K562 (cell line): Measurements from ENCODE around the gene PIGL. TPM values are rescaled to one million over a fixed set of nuclear protein-coding genes. Genes with fewer than 3 reads are reported as not detected.

Source experiments
- ARNT ChIP-seq, 2 experiments: fragments of 450-650 bp; IDR thresholded peaks; 2 replicates each; pipeline ENCODE4 v1.6.1; 2016; ENCODE audit warnings: mild to moderate bottlenecking in 1 of 2
- ATF3 ChIP-seq, 2 experiments: fragments of 450-650 bp in 1 of 2; sonication (generic) in 1 of 2; formaldehyde crosslinking in 1 of 2; IDR thresholded peaks in 1 of 2; conservative IDR thresholded peaks in 1 of 2; 2 replicates each; pipeline versions ENCODE4 v1.6.1 to v1.8.1; 2016 to 2023; ENCODE audit warnings: mild to moderate bottlenecking in 2 of 2, moderate library complexity in 2 of 2, inconsistent platforms in 1 of 2, missing genetic modification reagents in 1 of 2
- BDP1 ChIP-seq: IDR thresholded peaks from 3 replicates; pipeline ENCODE4 v1.6.1; 2011; ENCODE audit not compliant: insufficient read length, insufficient read depth
- ELF4 ChIP-seq: fragments of 450-650 bp; formaldehyde crosslinking; IDR thresholded peaks from 2 replicates; pipeline ENCODE4 v1.4.0; 2022; ENCODE audit warnings: missing genetic modification characterization
- HMGN3 ChIP-seq: IDR thresholded peaks from 2 replicates; pipeline ENCODE4 v1.6.1; 2011; ENCODE audit warnings: borderline replicate concordance, low read depth, mild to moderate bottlenecking, mixed read lengths, low read length; ENCODE audit not compliant: insufficient read length; ENCODE audit errors: extremely low read depth
- KDM1A ChIP-seq, 2 experiments: fragments of 450-650 bp; IDR thresholded peaks; 2 replicates each; pipeline ENCODE4 v1.6.1; 2016; ENCODE audit warnings: mild to moderate bottlenecking in 2 of 2
- MED1 ChIP-seq: sonication (generic); formaldehyde crosslinking; IDR thresholded peaks from 2 replicates; pipeline ENCODE4 v1.8.1; 2023; ENCODE audit warnings: missing genetic modification reagents, borderline replicate concordance
- MEIS2 ChIP-seq: fragments of 450-650 bp; IDR thresholded peaks from 2 replicates; pipeline ENCODE4 v1.6.1; 2014; ENCODE audit warnings: mild to moderate bottlenecking; ENCODE audit not compliant: partially characterized antibody
- MTA1 ChIP-seq: fragments of 450-650 bp; IDR thresholded peaks from 2 replicates; pipeline ENCODE4 v1.6.1; 2017; ENCODE audit warnings: borderline replicate concordance
- MTA3 ChIP-seq: fragments of 450-650 bp; formaldehyde crosslinking; IDR thresholded peaks from 2 replicates; pipeline ENCODE4 v1.6.1; 2017; ENCODE audit warnings: mild to moderate bottlenecking, borderline replicate concordance
- MYC ChIP-seq, 2 experiments: fragments of 250-450 bp in 1 of 2; sonication (Bioruptor Pico) in 1 of 2; IDR thresholded peaks; 2 replicates each; pipeline versions ENCODE4 v1.5.1 to v1.6.1; 2012 to 2021; ENCODE audit warnings: low read depth in 2 of 2, borderline replicate concordance in 1 of 2, improper control_type of control experiment in 1 of 2, low read length in 1 of 2, mild to moderate bottlenecking in 1 of 2, moderate library complexity in 1 of 2
- NBN ChIP-seq: fragments of 450-650 bp; IDR thresholded peaks from 2 replicates; pipeline ENCODE4 v1.6.1; 2016; ENCODE audit warnings: low read depth, mild to moderate bottlenecking
- NFE2 ChIP-seq: IDR thresholded peaks from 2 replicates; pipeline ENCODE4 v1.6.1; 2014; ENCODE audit warnings: antibody characterized with exemption, low read depth
- POLR2A ChIP-seq: fragments of 450-650 bp; conservative IDR thresholded peaks from 2 replicates; pipeline ENCODE4 v1.6.1; 2016
- POLR2B ChIP-seq: fragments of 450-650 bp; IDR thresholded peaks from 2 replicates; pipeline ENCODE4 v1.6.1; 2018; ENCODE audit warnings: low read depth; ENCODE audit not compliant: partially characterized antibody
- RNF2 ChIP-seq: sonication (generic); IDR thresholded peaks from 2 replicates; pipeline ENCODE4 v1.6.1; 2016
- STAT5A ChIP-seq: IDR thresholded peaks from 2 replicates; pipeline ENCODE4 v1.6.1; 2012; ENCODE audit warnings: low read length, inconsistent platforms, borderline replicate concordance
- TAL1 ChIP-seq: fragments of 450-650 bp; IDR thresholded peaks from 2 replicates; pipeline ENCODE4 v1.6.1; 2016; ENCODE audit warnings: mild to moderate bottlenecking
- TCF3 ChIP-seq: sonication (generic); formaldehyde crosslinking; IDR thresholded peaks from 2 replicates; pipeline ENCODE4 v1.4.0; 2020; ENCODE audit warnings: mild to moderate bottlenecking, missing genetic modification reagents
- TCF7 ChIP-seq: sonication (generic); IDR thresholded peaks from 2 replicates; pipeline ENCODE4 v1.6.1; 2016; ENCODE audit warnings: antibody characterized with exemption, borderline replicate concordance
- TRIM24 ChIP-seq, 2 experiments: fragments of 450-650 bp; IDR thresholded peaks; 2 replicates each; pipeline ENCODE4 v1.6.1; 2016
- ZFX ChIP-seq: sonication (generic); formaldehyde crosslinking; IDR thresholded peaks from 2 replicates; pipeline ENCODE4 v1.8.0; 2022; ENCODE audit warnings: mild to moderate bottlenecking, missing genetic modification reagents, moderate library complexity
- ZNF347 ChIP-seq: fragments of 450-650 bp; formaldehyde crosslinking; IDR thresholded peaks from 2 replicates; pipeline ENCODE4 v1.4.0; 2020; ENCODE audit warnings: low read depth, mild to moderate bottlenecking, moderate library complexity
- ZNF561 ChIP-seq: fragments of 450-650 bp; formaldehyde crosslinking; conservative IDR thresholded peaks from 2 replicates; pipeline ENCODE4 v1.4.0; 2020; ENCODE audit warnings: mild to moderate bottlenecking, moderate library complexity
- ZNF766 ChIP-seq: fragments of 200-800 bp; sonication (Bioruptor generic); conservative IDR thresholded peaks from 2 replicates; pipeline ENCODE4 v1.6.1; 2016; ENCODE audit warnings: missing genetic modification characterization, missing compliant biosample characterization
- ZNF79 ChIP-seq: fragments of 250-450 bp; sonication (Bioruptor Pico); IDR thresholded peaks from 2 replicates; pipeline ENCODE4 v1.4.0; 2020; ENCODE audit warnings: low read depth, mild to moderate bottlenecking, moderate library complexity
- polyA plus RNA-seq, 8 experiments: library from polyadenylated mRNA; depleted of rRNA in 4 of 8; stranded (reverse) in 5 of 8; unstranded in 3 of 8; fragments of >200 nt; fragmentation: Nextera tagmentation in 2 of 8; fragmentation: Illumina TruSeq in 1 of 8; extraction: Ambion mirVana in 2 of 8; extraction: Trizol in 1 of 8; gene quantifications; 2 replicates each; pipeline versions ENCODE4 v1.2.1 to v1.2.3, GENCODE V29; 2011 to 2014; ENCODE audit warnings: inconsistent platforms in 1 of 8, missing spikeins in 1 of 8
- total RNA-seq, 7 experiments: library from RNA; depleted of rRNA in 6 of 7; stranded (reverse); fragments of >200 nt in 6 of 7; fragmentation: Illumina TruSeq in 2 of 7; extraction: Trizol in 2 of 7; gene quantifications; 2 replicates each; pipeline versions ENCODE4 v1.2.1 to v1.2.3, GENCODE V29; 2011 to 2021; ENCODE audit warnings: low replicate concordance in 1 of 7
- TF ChIP-seq, protein P1 (sequence below): conservative IDR thresholded peaks from 2 replicates; pipeline ENCODE4 v1.6.1; 2011; ENCODE audit warnings: low read depth, mild to moderate bottlenecking, low read length; ENCODE audit not compliant: control insufficient read depth

Gene PIGL
- total and polyA plus RNA-seq, 9 of the 15 experiments (the other 6 are each of a cell fraction or from before 2014, with no cell fraction given): 19.9 to 55.3 (median 29.6) TPM

DNA sequence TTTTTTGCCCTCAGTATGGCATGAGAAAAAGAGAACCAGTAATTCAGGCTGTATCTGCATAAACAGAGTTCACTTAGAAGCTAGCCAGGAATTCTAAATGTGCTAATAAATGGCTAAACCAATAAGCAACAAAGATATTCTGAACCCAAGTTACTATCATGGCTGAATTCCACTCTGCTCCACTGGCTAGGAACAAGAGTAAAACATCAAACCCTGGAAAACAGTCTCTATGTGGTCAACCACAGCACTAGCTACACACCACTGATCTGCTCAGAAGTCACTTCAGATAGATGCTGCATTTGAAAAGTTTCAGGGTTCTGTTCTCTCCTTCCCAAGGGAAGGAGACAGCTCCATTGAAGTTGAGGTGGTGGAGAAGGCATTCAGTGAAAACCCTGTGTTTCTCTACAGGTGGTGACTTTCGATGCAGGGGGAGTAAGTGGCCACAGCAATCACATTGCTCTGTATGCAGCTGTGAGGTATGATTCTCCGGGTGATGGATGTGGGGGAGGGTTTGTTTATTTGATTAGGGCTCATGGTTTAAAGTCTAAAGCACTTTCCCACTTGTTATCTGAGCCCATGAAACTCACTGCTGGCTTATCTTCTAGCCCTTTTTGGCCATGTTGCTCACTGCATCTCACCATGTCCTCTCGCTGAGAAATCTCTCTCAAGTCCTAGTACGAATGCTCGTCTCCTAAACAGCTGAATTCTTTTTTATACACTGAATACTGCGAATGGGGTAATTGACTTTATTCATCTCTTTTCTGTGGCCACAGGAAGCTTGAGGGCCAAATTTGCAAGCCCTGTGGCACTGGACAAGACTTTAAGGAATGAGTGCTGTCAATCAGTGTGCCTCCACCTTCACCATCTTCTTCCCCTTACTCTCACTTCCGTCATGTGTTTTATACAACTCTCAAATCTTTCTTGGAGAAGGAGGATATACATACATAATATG, 96.4 kb downstream of the PIGL start (continued):
- TF ChIP-seq, protein P1, sequence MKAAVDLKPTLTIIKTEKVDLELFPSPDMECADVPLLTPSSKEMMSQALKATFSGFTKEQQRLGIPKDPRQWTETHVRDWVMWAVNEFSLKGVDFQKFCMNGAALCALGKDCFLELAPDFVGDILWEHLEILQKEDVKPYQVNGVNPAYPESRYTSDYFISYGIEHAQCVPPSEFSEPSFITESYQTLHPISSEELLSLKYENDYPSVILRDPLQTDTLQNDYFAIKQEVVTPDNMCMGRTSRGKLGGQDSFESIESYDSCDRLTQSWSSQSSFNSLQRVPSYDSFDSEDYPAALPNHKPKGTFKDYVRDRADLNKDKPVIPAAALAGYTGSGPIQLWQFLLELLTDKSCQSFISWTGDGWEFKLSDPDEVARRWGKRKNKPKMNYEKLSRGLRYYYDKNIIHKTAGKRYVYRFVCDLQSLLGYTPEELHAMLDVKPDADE: no peak
- TF ChIP-seq MYC (IDR thresholded peaks at IDR 0.05; ENCODE audit: low read depth, low read length): 0 out of 2 replicates have a peak, but pooled peaks have one; percentile 48
- no peak for TF ChIP-seq MYC (CRISPR knock-in tag; IDR thresholded peaks at IDR 0.05; ENCODE audit: borderline replicate concordance, low read depth)
- no peak; the same call in 1 of the 2 replicates for TF ChIP-seq ZNF766 (CRISPR knock-in tag)
- TF ChIP-seq ARNT (IDR thresholded peaks at IDR 0.05): peak; percentile 48 to 57; a peak in 2 of 4 replicates
- no peak for TF ChIP-seq POLR2A
- peak; percentile 39; the same call in 1 of the 2 replicates for TF ChIP-seq RNF2
- TF ChIP-seq ZFX (CRISPR knock-in tag): no peak
- no peak for TF ChIP-seq NFE2
- TF ChIP-seq BDP1: no peak
- TF ChIP-seq TAL1: peak; percentile 90
- TF ChIP-seq STAT5A: peak; percentile 68; the same call in 1 of the 2 replicates
- TF ChIP-seq TCF7: 0 out of 2 replicates have a peak, but pooled peaks have one; percentile 66
- peak; percentile 33; the same call in 1 of the 2 replicates for TF ChIP-seq MTA1
- peak; percentile 63 to 81; a peak in 3 of 4 replicates for TF ChIP-seq TRIM24 (IDR thresholded peaks at IDR 0.05)
- TF ChIP-seq ZNF561 (CRISPR knock-in tag): no peak
- TF ChIP-seq ATF3 (IDR thresholded peaks at IDR 0.05): no peak
- TF ChIP-seq ATF3 (CRISPR knock-in tag; conservative IDR thresholded peaks at IDR 0.05): no peak
- TF ChIP-seq MTA3: peak; percentile 22; the same call in 1 of the 2 replicates
- TF ChIP-seq HMGN3: peak; percentile 57
- no peak for TF ChIP-seq ELF4 (CRISPR knock-in tag)
- no peak for TF ChIP-seq ZNF347
- peak; percentile 74; the same call in 1 of the 2 replicates for TF ChIP-seq NBN
- TF ChIP-seq ZNF79 (CRISPR knock-in tag): no peak
- peak; percentile 97 to 98 for TF ChIP-seq KDM1A (IDR thresholded peaks at IDR 0.05)
- TF ChIP-seq MEIS2: peak; percentile 69
- TF ChIP-seq TCF3 (CRISPR knock-in tag): peak; percentile 88
- no peak for TF ChIP-seq POLR2B
- no peak for TF ChIP-seq MED1 (CRISPR knock-in tag)
